Glutamatergic neuron (in vitro differentiated cells): Measurements from ENCODE around the gene TMEM184A. TPM values are rescaled to one million over a fixed set of nuclear protein-coding genes. Genes with fewer than 3 reads are reported as not detected.

Source experiments
- DNase-seq: peaks from one replicate; pipeline ENCODE4 v3.0.0; 2022
- H3K27ac Mint-ChIP-seq: one replicate; pipeline ENCODE4 v1.8.0; 2020; ENCODE audit warnings: mild to moderate bottlenecking, mixed read lengths, inconsistent platforms; ENCODE audit not compliant: unreplicated experiment
- H3K27me3 Mint-ChIP-seq: one replicate; pipeline ENCODE4 v1.8.0; 2020; ENCODE audit warnings: mild to moderate bottlenecking, moderate library complexity, mixed read lengths, inconsistent platforms; ENCODE audit not compliant: unreplicated experiment
- H3K36me3 Mint-ChIP-seq: one replicate; pipeline ENCODE4 v1.8.0; 2020; ENCODE audit warnings: mild to moderate bottlenecking, mixed read lengths, inconsistent platforms; ENCODE audit not compliant: unreplicated experiment
- H3K4me1 Mint-ChIP-seq: one replicate; pipeline ENCODE4 v1.8.0; 2020; ENCODE audit warnings: mild to moderate bottlenecking, low read depth, mixed read lengths, inconsistent platforms; ENCODE audit not compliant: unreplicated experiment
- H3K4me3 Mint-ChIP-seq: one replicate; pipeline ENCODE4 v1.8.0; 2020; ENCODE audit warnings: mild to moderate bottlenecking, mixed read lengths, inconsistent platforms; ENCODE audit not compliant: unreplicated experiment
- H3K9me3 Mint-ChIP-seq: one replicate; pipeline ENCODE4 v1.8.0; 2020; ENCODE audit warnings: mild to moderate bottlenecking, moderate library complexity, mixed read lengths, inconsistent platforms; ENCODE audit not compliant: unreplicated experiment
- CTCF ChIP-seq: fragments of 200-600 bp; sonication (generic); IDR thresholded peaks from one replicate; pipeline ENCODE4 v1.5.0; 2021; ENCODE audit not compliant: partially characterized antibody, unreplicated experiment
- total RNA-seq: library from RNA; stranded (reverse); fragmentation: NEBNext Ultra II Directional; extraction: Animal tissue kit (Norgen Biotek cat#: 25700); gene quantifications from one replicate; pipeline ENCODE4 v1.2.1, GENCODE V29; 2021; ENCODE audit not compliant: unreplicated experiment

TMEM184A gene
- total RNA-seq, 1 donor from 2014 or later = 20.7 TPM

- TF ChIP-seq CTCF = no peak
- no peak for DNase-seq
- Mint-ChIP-seq H3K36me3 (peaks cover 10% of the 10 kb centered on the region), H3K27ac (peak overlapping the region; percentile 78), H3K9me3 (peaks cover 5% of the 10 kb centered on the region), H3K27me3 (peaks cover 14% of the 10 kb centered on the region), H3K4me3 (peak overlapping the region; percentile 69), H3K4me1 (peaks cover 14% of the 10 kb centered on the region)
Measured at GRCh38 chr7:1580422-1581030, 24.5 kb upstream of the TMEM184A start.

- TF ChIP-seq CTCF = peak; percentile 72
Measured at GRCh38 chr7:1579481-1580421, 23.7 kb upstream of the TMEM184A start.

GRCh38 chr7:1578513-1578912 lies 22.5 kb upstream of the TMEM184A start:
- H3K4me1 Mint-ChIP-seq = peaks cover 9% of the 10 kb centered on the region
- H3K9me3 Mint-ChIP-seq = peaks cover 5% of the 10 kb centered on the region
- TF ChIP-seq CTCF = no peak

More at GRCh38 chr7:1579481-1580421, 23.7 kb upstream of the TMEM184A start:
- Mint-ChIP-seq H3K4me1 (peaks cover 9% of the 10 kb centered on the region), H3K27ac (peak overlapping the region; percentile 78), H3K9me3 (peaks cover 5% of the 10 kb centered on the region), H3K36me3 (peaks cover 6% of the 10 kb centered on the region), H3K27me3 (peaks cover 13% of the 10 kb centered on the region), H3K4me3 (peak overlapping the region; percentile 69)
- peak; percentile 91 for DNase-seq

GRCh38 chr7:1576521-1577253 lies 20.7 kb upstream of the TMEM184A start:
- Mint-ChIP-seq H3K4me1 (peaks cover 9% of the 10 kb centered on the region), H3K9me3 (peaks cover 5% of the 10 kb centered on the region), H3K4me3 (no peak overlapping the region), H3K27ac (no peak overlapping the region), H3K27me3 (peaks cover 7% of the 10 kb centered on the region), H3K36me3 (peaks cover 6% of the 10 kb centered on the region)
- no peak for DNase-seq
- TF ChIP-seq CTCF = no peak

More at GRCh38 chr7:1578513-1578912, 22.5 kb upstream of the TMEM184A start:
- DNase-seq = no peak
- Mint-ChIP-seq H3K27ac (no peak overlapping the region), H3K4me3 (no peak overlapping the region), H3K27me3 (peaks cover 10% of the 10 kb centered on the region), H3K36me3 (peaks cover 6% of the 10 kb centered on the region)
